Fibroblast of lung (primary cell): ENCODE results near the gene LIN37. TPM values are rescaled to one million over a fixed set of nuclear protein-coding genes. Genes with fewer than 3 reads are reported as not detected.
A peak's percentile ranks its signal among the peaks of the same experiment; 100 is the strongest.

Experiments used
- DNase-seq, 2 donors: peaks; one replicate each; pipeline versions ENCODE4 v3.0.0 to v3.0.0-alpha.2; 2010; ENCODE audit warnings: low read depth in 2 of 2
- H2AFZ ChIP-seq: 2 replicates; pipeline ENCODE4 v1.5.1; 2012; ENCODE audit warnings: low read length, control low read depth, inconsistent platforms
- H3K27ac ChIP-seq: 2 replicates; pipeline ENCODE4 v1.5.1; 2011; ENCODE audit warnings: low read length, control low read depth; ENCODE audit not compliant: insufficient read depth
- H3K27me3 ChIP-seq: 2 replicates; pipeline ENCODE4 v1.5.1; 2011; ENCODE audit warnings: mild to moderate bottlenecking, low read length; ENCODE audit not compliant: control insufficient read depth, insufficient read depth
- H3K36me3 ChIP-seq: 2 replicates; pipeline ENCODE4 v1.5.1; 2011; ENCODE audit warnings: low read length; ENCODE audit not compliant: control insufficient read depth, insufficient read depth
- H3K4me1 ChIP-seq: 2 replicates; pipeline ENCODE4 v1.5.1; 2011; ENCODE audit warnings: low read length; ENCODE audit not compliant: control insufficient read depth, insufficient read depth; ENCODE audit errors: extremely low read depth
- H3K4me2 ChIP-seq: 2 replicates; pipeline ENCODE4 v1.5.1; 2011; ENCODE audit warnings: low read length, control low read depth; ENCODE audit not compliant: insufficient read depth; ENCODE audit errors: extremely low read depth
- H3K4me3 ChIP-seq, 4 experiments: fragments of 200-600 bp in 1 of 4; sonication (generic) in 1 of 4; replicated peaks in 1 of 4; 2 replicates each; pipeline ENCODE4 v1.5.1; 2011 to 2016; ENCODE audit warnings: low read length in 4 of 4, low read depth in 3 of 4, mild to moderate bottlenecking in 3 of 4, control low read depth in 2 of 4, inconsistent platforms in 1 of 4, mixed read lengths in 1 of 4; ENCODE audit not compliant: insufficient read depth in 1 of 4; ENCODE audit errors: control extremely low read depth in 1 of 4
- H3K79me2 ChIP-seq: 2 replicates; pipeline ENCODE4 v1.5.1; 2012; ENCODE audit warnings: mild to moderate bottlenecking, low read length, inconsistent platforms; ENCODE audit not compliant: control insufficient read depth, insufficient read depth
- H3K9ac ChIP-seq: 2 replicates; pipeline ENCODE4 v1.5.1; 2011; ENCODE audit warnings: mild to moderate bottlenecking, low read length, control low read depth; ENCODE audit not compliant: insufficient read depth
- H3K9me3 ChIP-seq: 2 replicates; pipeline ENCODE4 v1.5.1; 2012; ENCODE audit warnings: low read depth, low read length; ENCODE audit not compliant: control insufficient read depth, insufficient read depth
- H4K20me1 ChIP-seq: 2 replicates; pipeline ENCODE4 v1.5.1; 2011; ENCODE audit warnings: low read length; ENCODE audit not compliant: control insufficient read depth, insufficient read depth; ENCODE audit errors: extremely low read depth
- CTCF ChIP-seq, 2 donors: IDR thresholded peaks in 1 of 2; conservative IDR thresholded peaks in 1 of 2; 1 replicate in 1 of 2; 2 replicates in 1 of 2; pipeline ENCODE4 v1.5.1; 2011 to 2012; ENCODE audit warnings: low read length in 2 of 2, control low read depth in 1 of 2, inconsistent platforms in 1 of 2, low read depth in 1 of 2, mild to moderate bottlenecking in 1 of 2
- EZH2 ChIP-seq: IDR thresholded peaks from 2 replicates; pipeline ENCODE4 v1.5.1; 2012; ENCODE audit warnings: low read length, control low read depth, mild to moderate bottlenecking; ENCODE audit errors: missing control alignments
- polyA plus RNA-seq, 2 donors: library from polyadenylated mRNA; depleted of rRNA in 1 of 2; stranded (reverse) in 1 of 2; unstranded in 1 of 2; fragments of >200 nt; gene quantifications; 2 replicates each; pipeline ENCODE4 v1.2.1, GENCODE V29; 2011 to 2012; ENCODE audit warnings: missing spikeins in 1 of 2
- total RNA-seq: library from RNA; depleted of rRNA; stranded (reverse); fragments of >200 nt; gene quantifications from 2 replicates; pipeline ENCODE4 v1.2.1, GENCODE V29; 2014

Gene LIN37
- total and polyA plus RNA-seq, 2 donors (not counting 1 experiment from before 2014, with no cell fraction given): 6.4 to 10.3 TPM

- no peak overlapping the region for H2AFZ ChIP-seq
- H3K9ac ChIP-seq: peak overlapping the region; percentile 94
- H4K20me1 ChIP-seq: no peaks in the 10 kb centered on the region
- peak overlapping the region; percentile 99 for H3K27ac ChIP-seq
- peaks cover 24% of the 10 kb centered on the region for H3K79me2 ChIP-seq
- peaks cover 17% of the 10 kb centered on the region for H3K4me1 ChIP-seq
- TF ChIP-seq CTCF (conservative IDR thresholded peaks at IDR 0.05 in 1 of 2, IDR thresholded peaks at IDR 0.05 in 1 of 2; ENCODE audit: low read depth in 1 of 2, low read length in 2 of 2) (no peak), EZH2 (no peak)
- H3K9me3 ChIP-seq: no peaks in the 10 kb centered on the region
- no peak for DNase-seq
- no peaks in the 10 kb centered on the region for H3K27me3 ChIP-seq
- H3K4me3 ChIP-seq: peak overlapping the region; percentile 25 to 83 (median 38)
- H3K4me2 ChIP-seq: peak overlapping the region; percentile 85
- peaks cover 26% of the 10 kb centered on the region for H3K36me3 ChIP-seq
Measured at GRCh38 chr19:35755131-35755549, 6.8 kb downstream of the LIN37 start.

- Histone ChIP-seq H3K36me3 (peaks cover 27% of the 10 kb centered on the region), H4K20me1 (no peaks in the 10 kb centered on the region), H3K9me3 (no peaks in the 10 kb centered on the region), H3K4me2 (peak overlapping the region; percentile 91), H3K27me3 (no peaks in the 10 kb centered on the region), H3K4me3 (peak overlapping the region; percentile 69 to 87 (median 78)), H3K4me1 (peaks cover 17% of the 10 kb centered on the region), H3K9ac (peak overlapping the region; percentile 94), H3K79me2 (peaks cover 22% of the 10 kb centered on the region), H2AFZ (no peak overlapping the region), H3K27ac (peak overlapping the region; percentile 99)
- TF ChIP-seq EZH2 (no peak), CTCF (conservative IDR thresholded peaks at IDR 0.05 in 1 of 2, IDR thresholded peaks at IDR 0.05 in 1 of 2; ENCODE audit: low read depth in 1 of 2, low read length in 2 of 2) (no peak)
- peak in 1 of 2 donors; percentile 86 for DNase-seq
Measured at GRCh38 chr19:35755550-35756376, 7.4 kb downstream of the LIN37 start.

GRCh38 chr19:35756377-35757230 is 8.2 kb downstream of the LIN37 start, which contains the start of gene HSPB6:
Gene HSPB6, minus strand, starts transcription at chr19:35757029. Its CDS starts 21 bp downstream, at chr19:35757008.
- H3K9ac ChIP-seq: peak within 1 kb of the TSS; percentile 94
- H3K79me2 ChIP-seq: peaks cover 23% of the 10 kb centered on the region
- H3K27ac ChIP-seq: peak within 1 kb of the TSS; percentile 99
- H3K9me3 ChIP-seq: no peaks in the 10 kb centered on the region
- H3K27me3 ChIP-seq: no peaks in the 10 kb centered on the region
- no peaks in the 10 kb centered on the region for H4K20me1 ChIP-seq
- H3K36me3 ChIP-seq: peaks cover 29% of the 10 kb centered on the region
- peak within 1 kb of the TSS; percentile 91 for H3K4me2 ChIP-seq
- peak within 1 kb of the TSS; percentile 69 to 98 (median 80) for H3K4me3 ChIP-seq
- DNase-seq: peak; percentile 71 to 91
- no peak within 1 kb of the TSS for H2AFZ ChIP-seq
- peaks cover 17% of the 10 kb centered on the region for H3K4me1 ChIP-seq
- TF ChIP-seq EZH2: no peak
- no peak for TF ChIP-seq CTCF (conservative IDR thresholded peaks at IDR 0.05 in 1 of 2, IDR thresholded peaks at IDR 0.05 in 1 of 2; ENCODE audit: low read depth in 1 of 2, low read length in 2 of 2)
